Ureter (tissue), 1 donor: Measurements from ENCODE around the gene NCK2. TPM values are rescaled to one million over a fixed set of nuclear protein-coding genes. Genes with fewer than 3 reads are reported as not detected.
"Not testable (repeated sequence)": the region's sequence is repeated elsewhere in the genome, so short reads cannot be mapped to it uniquely, and the experiment has no call there.

Experiments used
- DNase-seq: peaks from one replicate; pipeline ENCODE4 v3.0.0-alpha.2; 2020; ENCODE audit warnings: low spot score
- total RNA-seq: library from RNA; stranded (reverse); gene quantifications from one replicate; pipeline ENCODE4 v1.2.4, GENCODE V29; 2023
- donor health status: DM: yes; HTN: yes; CAD: no.

NCK2 gene
- total RNA-seq, 1 donor from 2014 or later = 40.9 TPM

GRCh38 chr2:105890856-105891255 lies 146.1 kb downstream of the NCK2 start:
- DNase-seq = no peak

GRCh38 chr2:105893011-105893995 lies 148.6 kb downstream of the NCK2 start:
- no peak for DNase-seq

- DNase-seq = no peak
Measured at GRCh38 chr2:105894327-105894944, 149.7 kb downstream of the NCK2 start.

- DNase-seq = no peak
Measured at GRCh38 chr2:105895990-105896764, 151.5 kb downstream of the NCK2 start.

- no peak for DNase-seq
Measured at GRCh38 chr2:105896765-105897163, 152.1 kb downstream of the NCK2 start.

GRCh38 chr2:105897694-105898093 lies 153.0 kb downstream of the NCK2 start:
- not testable (repeated sequence) for DNase-seq

GRCh38 chr2:105903051-105903674 lies 158.5 kb downstream of the NCK2 start:
- DNase-seq = no peak

- DNase-seq = no peak
Measured at GRCh38 chr2:105904938-105905337, 160.2 kb downstream of the NCK2 start.

GRCh38 chr2:105906481-105906880 lies 161.8 kb downstream of the NCK2 start:
- DNase-seq = no peak

- DNase-seq = no peak
Measured at GRCh38 chr2:105907184-105907583, 162.5 kb downstream of the NCK2 start.

GRCh38 chr2:105909215-105909614 lies 164.5 kb downstream of the NCK2 start:
- no peak for DNase-seq

GRCh38 chr2:105910497-105911238 lies 166.0 kb downstream of the NCK2 start:
- no peak for DNase-seq

- DNase-seq = no peak
Measured at GRCh38 chr2:105911425-105911824, 166.7 kb downstream of the NCK2 start.

GRCh38 chr2:105912081-105912480 lies 167.4 kb downstream of the NCK2 start:
- no peak for DNase-seq

GRCh38 chr2:105915005-105915558 lies 170.4 kb downstream of the NCK2 start:
- DNase-seq = no peak

- DNase-seq = no peak
Measured at GRCh38 chr2:105917226-105917625, 172.5 kb downstream of the NCK2 start.

- DNase-seq = no peak
Measured at GRCh38 chr2:105917688-105918087, 173.0 kb downstream of the NCK2 start.

GRCh38 chr2:105919191-105919811 lies 174.6 kb downstream of the NCK2 start:
- DNase-seq = peak; percentile 3

GRCh38 chr2:105919826-105920225 lies 175.1 kb downstream of the NCK2 start:
- DNase-seq = no peak

- no peak for DNase-seq
Measured at GRCh38 chr2:105924271-105924670, 179.6 kb downstream of the NCK2 start.
